Suppressor macrophage treated with lipopolysaccharide for 4 hours (primary cell): ENCODE results near the gene DPH7.
A peak's percentile ranks its signal among the peaks of the same experiment; 100 is the strongest.
"Not testable (repeated sequence)": the region's sequence is repeated elsewhere in the genome, so short reads cannot be mapped to it uniquely, and the experiment has no call there.

Source experiments
- DNase-seq: peaks from one replicate; pipeline ENCODE4 v3.0.0-alpha.2; 2020

DPH7 gene

DNA sequence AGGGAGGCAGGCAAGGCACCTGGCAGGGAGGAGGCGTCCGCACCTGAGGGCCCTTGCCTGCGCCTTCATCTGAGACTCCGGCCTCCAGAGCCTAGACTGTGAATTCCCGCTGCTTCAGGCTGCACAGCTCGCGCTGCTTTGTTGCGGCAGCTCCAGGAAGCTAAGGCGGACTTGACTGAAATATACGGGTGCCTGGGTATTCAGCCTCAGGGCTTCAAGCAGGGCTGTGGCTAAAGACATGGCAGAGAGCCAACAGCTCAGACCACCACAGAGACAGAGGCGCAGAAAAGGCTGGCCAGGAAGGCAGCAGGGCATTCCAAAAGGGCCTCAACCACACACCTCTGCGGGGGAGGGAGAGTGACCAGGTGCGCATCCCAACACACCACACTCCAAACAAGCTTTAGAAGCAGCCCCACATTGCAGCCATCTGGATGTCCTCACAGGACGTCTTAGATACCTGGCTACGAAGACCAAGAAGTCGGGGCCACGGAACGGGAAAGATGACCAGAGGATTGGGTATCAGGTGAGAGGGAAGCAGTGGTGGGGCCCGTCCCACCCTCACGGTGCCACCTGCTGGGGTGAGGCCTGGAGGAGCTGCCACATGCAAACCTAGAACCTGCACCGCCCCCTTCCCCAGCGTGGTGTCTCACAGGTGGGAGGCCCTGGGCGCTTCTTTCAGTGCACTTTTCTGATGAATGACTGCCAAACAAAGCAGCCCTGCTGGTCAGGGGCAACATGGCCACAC lies 1.7 kb upstream of the DPH7 start:
- DNase-seq, result no peak

DNA sequence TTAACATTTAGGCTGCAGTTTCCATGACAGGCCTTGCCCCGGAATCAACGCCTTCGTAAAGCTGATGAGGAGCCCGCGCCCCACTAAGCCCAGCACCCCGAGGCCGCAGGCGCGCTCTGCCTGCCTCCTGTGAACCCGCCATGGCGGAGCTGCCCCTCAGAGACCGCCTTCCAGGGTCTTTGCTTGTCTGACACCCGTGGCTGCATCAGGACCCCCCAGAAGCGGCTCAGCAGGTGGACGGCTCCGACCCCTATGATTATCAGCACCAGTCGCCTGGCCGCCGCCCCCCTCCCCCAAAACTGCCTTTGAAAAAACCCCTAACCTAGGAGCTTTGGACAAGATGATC lies 507 bp upstream of the DPH7 start:
- DNase-seq, result no peak

DNA sequence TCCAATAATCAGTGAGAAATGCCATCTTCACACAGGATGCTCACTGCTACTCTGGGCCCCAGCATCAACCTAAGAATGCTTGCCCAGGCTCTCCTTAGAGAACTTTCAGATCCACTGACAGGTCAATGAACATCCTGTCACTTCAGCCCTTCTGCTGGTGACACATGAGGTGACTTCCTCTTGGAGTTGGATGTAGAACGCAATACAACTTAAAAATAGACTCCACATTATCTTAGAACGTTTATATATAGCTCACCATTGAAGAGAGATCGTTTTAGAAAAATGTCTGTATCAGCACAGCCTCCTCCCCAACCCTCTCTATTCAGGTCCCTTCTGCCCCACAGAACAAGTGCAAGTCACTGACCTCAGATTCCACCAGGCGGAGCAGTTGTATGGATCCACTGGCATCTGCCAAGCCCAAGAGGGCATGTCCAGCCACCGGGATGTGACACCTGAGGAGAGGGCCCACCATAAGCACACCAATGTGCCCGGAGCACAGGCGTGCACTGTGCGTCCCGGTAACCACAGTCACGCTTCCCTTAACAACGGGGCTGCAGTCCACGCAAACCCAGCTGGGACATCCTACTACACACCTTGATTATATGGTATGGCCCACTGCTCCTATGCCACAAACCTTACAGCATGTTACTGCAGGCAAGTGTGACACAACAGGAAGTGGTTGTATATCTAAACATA lies 2.9 kb downstream of the DPH7 start:
- no peak for DNase-seq

DNA sequence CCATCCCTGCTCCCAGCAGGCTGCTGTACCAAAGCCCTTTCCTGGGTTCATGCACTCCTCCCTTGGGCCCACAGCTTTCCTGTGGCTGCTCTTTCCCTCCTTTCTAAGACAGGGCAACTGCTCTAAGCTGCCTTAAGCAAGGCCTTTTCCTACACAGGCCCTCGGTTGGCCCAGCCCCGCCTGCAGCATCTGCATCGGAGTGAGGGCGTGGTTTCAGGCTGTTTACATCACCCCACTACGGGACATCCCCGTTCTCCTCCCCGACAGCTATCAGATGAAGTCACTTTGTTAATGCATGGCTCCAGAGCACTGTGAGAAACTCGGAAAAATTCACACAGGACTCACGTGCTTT lies 3.4 kb downstream of the DPH7 start:
- DNase-seq, result no peak

DNA sequence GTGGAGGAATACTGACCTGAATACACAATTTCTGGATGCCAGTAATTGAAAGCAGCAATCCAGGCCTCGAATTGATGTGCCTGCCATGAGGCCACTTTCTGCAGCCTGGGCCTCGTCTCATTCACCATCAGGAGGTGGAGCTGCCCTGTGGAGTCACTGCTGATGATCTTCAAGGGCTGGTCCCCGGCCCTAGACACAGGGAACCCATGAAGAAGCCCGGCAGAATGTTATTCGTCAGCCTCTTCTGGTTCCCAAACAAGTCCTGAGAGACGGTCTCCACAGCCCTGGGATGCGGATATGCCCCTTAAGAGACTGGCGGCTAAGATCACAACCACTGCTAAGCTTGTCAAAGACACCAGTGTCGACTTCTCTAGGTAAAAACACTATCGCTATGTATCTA lies 4.5 kb downstream of the DPH7 start:
- no peak for DNase-seq

DNA sequence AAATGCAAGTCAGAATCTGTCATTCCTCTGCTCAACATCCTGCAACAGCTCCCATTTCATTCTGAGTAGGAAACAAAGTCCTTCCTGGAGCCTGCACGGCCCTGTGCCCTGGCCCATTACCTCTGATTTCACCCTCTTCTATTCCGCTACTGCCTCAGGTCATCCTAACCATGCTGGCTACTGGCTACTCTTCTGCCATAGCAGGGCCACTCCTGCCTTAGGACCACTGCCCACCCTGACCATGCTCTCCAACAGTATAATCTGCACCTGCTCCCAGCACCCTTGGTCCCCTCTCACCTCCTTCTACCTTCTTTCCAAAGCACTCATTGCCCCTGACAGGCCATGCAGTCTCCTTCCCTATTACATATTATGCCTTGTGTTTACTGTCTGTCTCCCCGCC lies 8.2 kb downstream of the DPH7 start:
- DNase-seq, result no peak

DNA sequence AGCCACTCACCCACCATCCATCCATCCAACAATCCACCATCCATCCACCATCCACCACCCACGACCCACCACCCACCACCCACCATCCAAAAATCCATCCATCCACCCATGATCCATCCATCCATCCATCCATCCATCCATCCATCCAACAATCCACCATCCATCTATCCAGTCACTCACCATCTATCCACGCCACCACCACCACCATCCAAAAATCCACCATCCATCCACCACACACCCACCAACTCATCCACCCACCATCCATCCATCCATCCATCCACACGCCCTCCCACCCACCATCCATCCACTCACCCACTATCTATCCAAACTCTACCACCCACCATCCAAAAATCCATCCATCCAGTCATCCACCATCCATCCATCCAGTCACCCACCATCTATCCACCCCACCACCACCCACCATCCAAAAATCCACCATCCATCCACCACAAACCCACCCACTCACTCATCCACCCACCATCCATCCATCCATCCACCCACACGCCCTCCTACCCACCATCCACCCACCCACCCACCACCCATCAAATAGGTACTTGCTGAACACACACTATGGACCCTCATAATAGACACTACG lies 9.0 kb downstream of the DPH7 start:
- no peak for DNase-seq

DNA sequence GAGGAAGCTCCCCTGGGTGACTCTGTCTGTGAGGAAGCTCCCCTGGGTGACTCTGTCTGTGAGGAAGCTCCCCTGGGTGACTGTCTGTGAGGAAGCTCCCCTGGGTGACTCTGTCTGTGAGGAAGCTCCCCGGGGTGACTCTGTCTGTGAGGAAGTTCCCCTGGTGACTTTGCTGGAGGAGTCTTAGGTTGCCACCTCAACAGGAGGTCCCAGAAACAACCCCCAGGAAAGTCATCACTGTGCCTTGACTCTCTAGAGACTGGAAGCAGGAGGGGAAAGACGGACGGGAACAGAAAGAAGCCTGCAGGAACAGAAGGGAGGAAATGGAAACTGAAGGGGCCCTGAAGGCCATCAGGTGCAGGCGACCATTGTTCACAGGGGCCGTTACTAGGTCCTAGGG lies 10.3 kb downstream of the DPH7 start:
- not testable (repeated sequence) for DNase-seq

DNA sequence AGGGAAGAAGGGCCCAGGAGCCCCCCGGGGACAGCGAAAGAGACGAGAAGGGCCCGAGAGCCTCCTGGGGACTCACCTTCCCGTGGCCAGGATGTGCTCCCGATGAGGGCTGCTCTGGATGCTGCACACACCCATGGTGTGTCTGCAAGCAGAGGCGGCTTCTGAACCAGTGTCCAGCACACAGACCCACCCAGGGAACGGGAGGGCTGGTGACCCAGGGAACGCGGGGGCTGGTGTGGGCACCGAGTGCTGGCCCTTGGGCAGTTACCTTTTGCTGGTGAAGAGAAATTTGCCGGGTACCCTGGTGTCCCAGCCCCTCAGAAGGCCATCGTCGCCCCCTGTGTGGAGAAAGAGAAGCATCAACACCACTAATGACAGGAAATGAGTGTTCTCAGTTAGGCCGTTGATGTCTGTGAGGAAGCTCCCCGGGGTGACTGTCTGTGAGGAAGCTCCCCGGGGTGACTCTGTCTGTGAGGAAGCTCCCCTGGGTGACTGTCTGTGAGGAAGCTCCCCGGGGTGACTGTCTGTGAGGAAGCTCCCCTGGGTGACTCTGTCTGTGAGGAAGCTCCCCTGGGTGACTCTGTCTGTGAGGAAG lies 13.8 kb downstream of the DPH7 start:
- DNase-seq, result no peak

DNA sequence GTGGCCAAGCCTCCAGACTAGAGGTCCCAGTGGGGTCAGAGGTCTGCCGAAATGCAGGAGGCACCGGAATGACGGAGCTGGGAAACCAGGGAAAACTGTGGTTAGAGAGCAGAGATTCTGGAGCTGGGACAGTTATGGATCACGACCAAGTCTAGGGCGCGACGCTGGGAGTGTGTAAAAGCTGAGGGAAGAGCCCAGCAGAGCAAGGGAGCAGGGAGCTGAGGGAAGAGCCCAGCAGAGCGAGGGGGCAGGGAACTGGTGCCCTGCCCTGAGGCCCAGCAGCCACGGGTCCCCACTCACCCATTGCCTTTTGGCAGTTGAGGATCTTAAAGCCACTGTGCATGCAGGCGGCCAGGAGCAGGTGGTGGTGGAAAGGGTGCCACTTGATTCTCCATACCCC lies 14.6 kb downstream of the DPH7 start:
- no peak for DNase-seq

DNA sequence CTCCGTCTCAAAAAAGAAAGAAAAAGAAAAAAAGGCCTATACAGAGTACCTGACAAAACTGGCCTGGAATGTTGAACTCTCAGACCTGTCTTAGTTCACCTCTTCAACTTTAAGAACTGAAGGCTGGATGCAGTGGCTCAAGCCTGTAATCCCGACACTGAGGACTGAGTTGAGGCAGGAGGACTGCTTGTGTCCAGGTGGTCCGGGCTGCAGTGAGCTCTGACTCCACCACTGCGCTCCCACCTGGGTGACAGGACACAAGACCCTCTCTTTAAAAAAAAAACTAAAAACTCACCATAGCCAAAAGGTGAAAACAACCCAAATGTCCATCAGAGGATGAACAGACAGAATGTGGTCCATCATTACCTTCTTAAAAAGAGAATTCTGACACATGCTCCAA lies 20.6 kb downstream of the DPH7 start:
- DNase-seq, result no peak

DNA sequence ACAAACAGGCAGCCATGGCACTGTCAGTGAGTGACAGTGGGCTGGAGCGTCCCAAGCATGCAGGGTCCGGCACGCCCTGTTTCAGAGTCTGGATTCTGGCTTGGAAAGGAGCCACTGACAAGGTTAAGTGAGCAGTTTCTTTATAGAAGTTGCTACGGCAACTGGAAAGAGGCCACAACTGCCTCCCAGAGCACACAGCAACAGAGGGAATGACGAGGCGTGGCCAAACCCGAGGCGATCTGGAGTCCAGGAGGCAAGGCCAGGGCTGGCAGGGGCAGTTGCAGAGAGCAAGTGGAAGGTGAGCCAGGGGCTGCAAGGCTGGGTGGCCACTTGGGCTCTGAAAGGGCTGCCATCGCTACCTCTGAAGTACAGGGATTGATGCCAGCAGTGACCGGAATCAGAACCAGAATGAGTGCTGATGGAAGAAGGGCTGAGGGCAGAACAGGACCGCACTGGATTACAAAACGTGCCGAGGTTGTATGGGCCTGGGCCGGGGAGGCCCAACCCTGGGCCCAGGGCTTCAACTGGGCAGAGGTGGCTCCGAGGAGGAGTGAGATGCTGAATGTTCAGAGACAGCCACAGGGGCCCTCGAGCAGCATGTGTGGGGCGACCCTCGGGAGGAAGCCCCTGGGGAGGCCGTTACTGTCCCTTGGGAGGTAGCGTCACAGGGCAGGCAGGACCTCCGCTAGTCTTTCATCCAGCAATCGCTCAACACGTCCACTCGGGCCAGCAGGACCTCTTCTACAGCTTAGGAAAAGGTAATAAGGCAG lies 22.5 kb downstream of the DPH7 start:
- DNase-seq, result no peak

DNA sequence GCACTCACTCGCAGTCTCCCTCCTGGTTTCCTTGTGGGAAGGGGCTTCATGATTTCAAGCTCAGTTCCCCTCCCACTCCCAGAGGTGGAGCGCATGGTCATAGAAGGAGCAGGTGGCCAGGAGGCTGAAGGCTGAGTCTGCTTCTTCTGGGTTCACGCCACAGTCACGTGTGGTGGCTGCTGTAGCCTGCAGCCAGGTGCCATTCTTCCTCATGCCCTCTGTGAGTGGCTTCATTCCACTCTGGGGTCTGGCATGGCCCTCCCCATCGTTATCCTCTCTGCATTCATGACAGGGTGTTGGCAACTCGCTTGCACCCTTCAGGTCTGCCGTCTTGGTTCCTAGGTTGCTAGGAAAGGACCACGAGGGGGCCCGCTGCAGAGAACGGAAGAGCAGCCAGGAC lies 23.5 kb downstream of the DPH7 start:
- no peak for DNase-seq

DNA sequence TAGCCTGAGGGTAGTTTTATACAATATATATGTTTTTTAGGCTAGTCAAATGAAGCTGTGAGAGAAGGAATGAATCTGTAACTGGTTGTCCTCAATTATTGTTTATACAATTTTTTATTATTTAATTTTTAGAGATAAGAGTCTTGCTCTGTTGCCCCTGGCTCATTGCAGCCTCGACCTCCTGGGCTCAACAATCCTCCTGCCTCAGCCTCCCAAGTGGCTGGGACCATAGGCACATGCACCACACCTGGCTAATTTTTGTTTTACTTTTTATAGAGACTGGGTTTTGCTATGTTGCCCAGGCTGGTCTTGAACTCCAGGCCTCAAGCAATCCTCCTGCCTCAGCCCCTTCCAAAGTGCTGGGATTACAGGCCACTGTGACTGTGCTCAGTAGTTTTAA lies 24.4 kb downstream of the DPH7 start:
- DNase-seq, result no peak

DNA sequence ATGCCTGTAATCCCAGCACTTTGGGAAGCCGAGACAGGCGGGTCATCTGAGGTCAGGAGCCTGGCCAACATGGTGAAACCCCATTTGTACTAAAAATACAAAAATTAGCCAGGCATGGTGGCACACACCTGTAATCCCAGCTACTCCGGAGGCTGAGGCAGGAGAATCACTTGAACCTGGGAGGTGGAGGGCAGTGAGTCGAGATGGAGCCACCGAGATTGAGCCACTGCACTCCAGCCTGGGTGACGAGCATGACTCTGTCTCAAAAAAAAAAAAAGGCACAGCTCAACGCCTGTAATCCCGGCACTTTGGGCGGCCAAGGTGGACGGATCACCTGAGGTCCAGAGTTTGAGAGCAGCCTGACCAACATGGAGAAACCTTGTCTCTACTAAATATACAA lies 25.1 kb downstream of the DPH7 start:
- not testable (repeated sequence) for DNase-seq

DNA sequence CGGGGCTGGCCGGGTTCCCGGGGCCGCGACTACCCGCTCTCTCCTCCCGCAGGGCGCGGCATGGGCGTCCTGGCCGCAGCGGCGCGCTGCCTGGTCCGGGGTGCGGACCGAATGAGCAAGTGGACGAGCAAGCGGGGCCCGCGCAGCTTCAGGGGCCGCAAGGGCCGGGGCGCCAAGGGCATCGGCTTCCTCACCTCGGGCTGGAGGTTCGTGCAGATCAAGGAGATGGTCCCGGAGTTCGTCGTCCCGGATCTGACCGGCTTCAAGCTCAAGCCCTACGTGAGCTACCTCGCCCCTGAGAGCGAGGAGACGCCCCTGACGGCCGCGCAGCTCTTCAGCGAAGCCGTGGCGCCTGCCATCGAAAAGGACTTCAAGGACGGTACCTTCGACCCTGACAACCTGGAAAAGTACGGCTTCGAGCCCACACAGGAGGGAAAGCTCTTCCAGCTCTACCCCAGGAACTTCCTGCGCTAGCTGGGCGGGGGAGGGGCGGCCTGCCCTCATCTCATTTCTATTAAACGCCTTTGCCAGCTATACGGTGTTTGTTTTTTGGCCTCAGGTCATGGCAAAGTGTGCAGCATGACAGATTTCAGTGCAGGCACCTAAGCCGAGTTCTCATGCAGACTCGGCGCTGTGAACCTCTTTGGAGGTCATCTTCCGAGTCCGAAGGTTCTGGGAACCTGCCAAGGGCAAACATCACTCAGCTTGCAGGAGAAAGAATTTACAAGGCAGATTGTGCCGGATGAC lies 26.5 kb downstream of the DPH7 start:
- DNase-seq, result peak; percentile 8

DNA sequence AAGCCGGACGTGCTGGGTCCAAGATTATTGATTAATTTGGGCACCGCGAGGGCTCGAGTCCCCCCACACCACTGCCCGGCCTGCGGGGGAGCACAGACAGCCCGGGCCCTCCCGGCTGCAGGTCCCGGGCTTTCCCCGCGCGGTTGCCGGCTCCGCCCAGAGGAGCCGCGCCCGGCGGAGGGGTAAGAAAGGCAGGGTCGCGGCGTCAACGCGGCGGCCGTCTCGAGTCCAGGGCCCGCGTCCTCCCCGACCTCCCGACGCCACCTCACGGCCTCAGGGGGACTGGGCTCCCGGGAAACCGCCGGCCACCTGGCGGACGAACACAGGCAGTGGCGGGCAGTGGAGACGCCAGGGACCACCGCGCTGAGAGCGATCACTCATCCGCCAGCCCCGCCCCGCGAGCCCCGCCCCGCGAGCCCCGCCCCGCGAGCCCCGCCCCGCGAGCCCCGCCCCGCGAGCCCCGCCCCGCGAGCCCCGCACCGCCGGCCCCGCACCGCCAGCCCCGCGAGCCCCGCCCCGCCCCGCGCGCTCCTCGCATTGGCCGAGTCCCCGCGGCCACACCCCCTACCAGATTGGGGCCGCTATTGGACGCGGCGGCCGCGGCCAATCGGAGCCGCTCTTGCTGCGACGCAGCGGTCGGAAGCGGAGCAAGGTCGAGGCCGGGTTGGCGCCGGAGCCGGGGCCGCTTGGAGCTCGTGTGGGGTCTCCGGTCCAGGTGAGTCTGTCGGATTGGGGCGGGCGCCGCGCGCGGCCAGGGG lies 27.3 kb downstream of the DPH7 start, which contains the start of gene MRPL41:
Gene MRPL41, plus strand, starts transcription at position 616 of the 758 bp plus-strand sequence. CDS start 203 bp downstream, outside the sequence.
- peak; percentile 96 for DNase-seq

DNA sequence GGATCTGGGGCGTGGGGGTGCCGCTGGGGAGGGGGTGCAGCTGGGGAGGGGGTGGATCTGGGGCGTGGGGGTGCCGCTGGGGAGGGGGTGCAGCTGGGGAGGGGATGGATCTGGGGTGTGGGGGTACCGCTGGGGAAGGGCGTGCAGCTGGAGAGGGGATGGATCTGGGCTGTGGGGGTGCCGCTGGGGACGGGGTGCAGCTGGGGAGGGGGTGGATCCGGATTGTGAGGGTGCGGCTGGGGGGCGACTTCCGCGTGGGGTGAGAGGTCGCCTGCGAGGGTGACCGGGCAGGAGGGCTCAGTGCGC lies 27.8 kb downstream of the DPH7 start:
- not testable (repeated sequence) for DNase-seq

DNA sequence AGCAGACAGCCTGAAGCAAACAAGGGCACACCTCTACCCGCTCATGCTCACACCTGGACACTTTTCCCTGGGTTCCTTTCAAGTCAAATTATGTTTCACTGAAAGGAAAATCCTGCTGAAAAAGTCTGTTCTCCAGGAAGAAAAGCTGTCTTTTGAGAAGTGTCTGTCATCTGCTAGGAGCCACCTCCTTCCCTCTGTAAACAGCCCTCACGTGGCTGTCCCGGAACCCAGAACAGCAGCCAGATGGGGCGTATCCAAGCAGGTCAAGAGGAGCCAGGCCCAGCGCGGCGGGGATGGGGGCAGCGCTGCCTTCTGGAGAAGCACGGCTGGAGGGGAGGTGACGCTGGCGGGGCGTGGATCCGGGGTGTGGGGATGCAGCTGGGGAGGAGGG lies 28.5 kb downstream of the DPH7 start, which contains the start of gene PNPLA7:
Gene PNPLA7, minus strand, starts transcription at position 172 of the 391 bp plus-strand sequence. CDS start 205 bp downstream, outside the sequence.
- peak; percentile 78 for DNase-seq

DNA sequence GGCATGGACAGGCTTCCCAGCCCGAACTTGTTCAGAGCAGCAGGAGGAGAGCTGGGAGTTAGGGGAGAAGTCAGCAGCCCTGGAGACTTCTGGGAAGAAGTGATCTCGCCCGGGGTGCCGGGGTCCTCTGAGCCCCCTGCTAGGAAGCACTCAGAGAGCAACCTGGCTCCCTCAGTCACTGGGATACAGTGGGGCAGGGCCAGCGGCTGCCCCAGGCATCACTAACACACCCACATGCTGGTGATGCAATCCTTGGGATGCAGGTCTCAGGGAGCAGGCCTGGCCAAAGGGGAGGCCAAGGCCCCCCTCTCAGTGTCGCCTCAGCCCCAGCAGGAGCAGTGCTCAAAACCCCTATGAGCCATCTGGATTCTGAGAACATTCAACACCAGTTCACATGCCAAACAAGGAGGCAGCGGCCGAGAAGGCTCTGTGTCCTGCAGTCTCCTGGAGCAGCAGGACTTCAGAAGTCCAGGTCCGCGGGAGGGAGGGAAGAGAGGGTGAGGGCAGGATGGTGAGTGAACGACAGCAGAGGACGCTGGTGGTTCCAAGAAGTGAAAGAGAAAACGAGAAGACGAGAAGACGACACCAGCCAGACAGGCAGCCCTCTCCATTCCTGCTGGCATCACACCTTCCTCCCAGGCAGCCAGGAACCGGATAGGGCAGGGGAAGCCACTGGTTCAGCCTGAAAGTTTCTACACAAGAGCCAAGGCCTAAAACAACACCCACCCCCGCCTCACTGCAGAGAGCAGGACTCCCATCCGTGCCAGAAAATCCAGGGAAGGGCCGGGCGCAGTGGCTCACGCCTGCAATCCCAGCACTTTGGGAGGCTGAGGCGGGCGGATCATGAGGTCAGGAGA lies 30.8 kb downstream of the DPH7 start:
- DNase-seq, result no peak

DNA sequence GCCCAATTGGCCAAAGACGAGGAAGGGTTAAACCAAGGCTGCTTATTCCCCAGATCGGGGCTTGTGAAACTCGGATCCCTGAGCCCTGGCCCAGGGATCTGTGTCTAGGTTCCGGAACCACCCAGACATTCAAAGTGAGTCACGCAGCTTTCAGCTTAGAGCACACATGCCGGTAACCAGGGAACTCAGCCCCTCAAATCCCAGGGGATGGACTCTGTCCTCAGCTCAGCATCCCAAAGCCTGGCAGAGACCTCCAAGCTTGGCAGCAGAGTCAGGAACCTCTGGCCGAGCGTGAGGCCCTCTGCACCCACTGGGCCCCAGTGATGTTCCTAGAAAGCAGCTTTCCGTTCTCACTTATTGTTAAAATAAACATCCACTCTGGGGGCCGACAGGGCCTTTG lies 33.6 kb downstream of the DPH7 start:
- no peak for DNase-seq
